Stimulated activated CD4-positive, alpha-beta T cell treated with anti-CD3 and anti-CD28 coated beads, TNF-alpha, amount 100 ng/mL, for 4 hours (primary cell): ENCODE measurements around the gene ERCC1.

Source experiments
- DNase-seq, 3 experiments: peaks; one replicate each; pipeline ENCODE4 v3.0.0-alpha.2; 2020; ENCODE audit warnings: low read depth in 3 of 3

Gene ERCC1

DNA sequence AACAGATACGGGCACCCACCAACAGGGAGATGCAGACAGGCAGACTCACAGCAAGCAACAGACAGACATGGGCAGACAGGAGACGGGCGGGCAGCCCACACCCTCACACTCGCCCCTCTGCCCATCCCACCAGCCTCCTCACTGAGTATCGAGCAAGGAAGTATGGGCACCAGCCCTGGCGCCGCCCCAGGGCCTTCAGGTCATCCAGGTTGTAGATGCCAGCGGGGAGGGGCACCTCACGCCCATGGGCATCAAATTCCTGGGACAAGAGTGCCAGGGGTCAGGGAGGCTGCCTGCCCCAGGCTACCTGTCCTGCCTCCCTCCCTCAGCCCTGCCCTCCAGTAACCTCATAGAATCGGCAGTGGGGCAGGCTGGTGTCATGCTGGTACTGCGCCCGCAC is 59.0 kb downstream of the ERCC1 start:
- no peak for DNase-seq

DNA sequence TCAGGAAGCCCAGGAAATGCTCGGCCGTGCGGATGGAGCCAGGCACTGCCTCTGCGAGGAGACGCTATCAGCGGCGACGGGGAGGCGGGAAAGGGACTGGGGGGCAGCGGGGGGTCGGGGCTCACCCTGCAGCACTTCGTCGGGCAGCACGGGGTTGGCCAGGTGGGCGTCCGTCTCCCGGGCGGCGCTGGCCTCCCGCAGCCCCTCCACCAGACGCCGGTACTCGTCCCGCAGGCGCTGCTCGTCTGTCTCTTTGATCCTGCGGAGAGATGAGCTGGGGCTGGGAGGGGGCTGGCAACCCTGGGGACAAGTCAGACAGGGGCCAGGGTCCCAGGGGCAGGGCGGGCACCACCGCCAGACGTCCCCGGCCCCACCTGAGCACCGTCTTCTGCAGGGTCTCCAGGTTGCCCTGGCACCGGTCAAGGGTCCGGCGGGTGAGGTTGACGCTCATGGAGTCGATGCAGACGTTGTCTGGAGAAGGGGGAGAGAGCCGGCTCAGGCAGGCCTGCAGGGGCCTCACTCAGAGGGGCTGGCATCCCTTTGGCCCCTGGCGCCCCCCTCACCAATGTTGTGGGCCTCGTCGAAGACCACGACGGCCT is 59.8 kb downstream of the ERCC1 start:
- no peak for DNase-seq

DNA sequence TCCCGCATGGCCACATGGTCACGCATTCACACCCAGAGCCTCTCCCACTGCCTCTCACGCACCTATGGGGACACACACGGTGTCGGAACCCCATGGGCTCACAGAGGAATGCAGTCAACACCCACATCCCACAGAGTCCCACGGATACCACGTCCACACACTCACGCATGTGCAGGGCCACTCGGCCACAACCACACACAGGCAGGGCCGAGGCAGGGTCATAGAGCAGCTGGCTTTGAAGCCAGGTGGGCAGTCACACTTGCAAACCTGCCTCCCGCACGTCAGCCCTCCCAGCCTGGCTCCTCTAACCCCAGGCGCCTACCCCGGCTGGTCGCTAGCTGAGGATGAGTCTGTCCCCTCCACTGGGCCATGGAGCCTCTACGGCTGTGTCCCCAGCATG is 61.4 kb downstream of the ERCC1 start:
- DNase-seq: no peak

DNA sequence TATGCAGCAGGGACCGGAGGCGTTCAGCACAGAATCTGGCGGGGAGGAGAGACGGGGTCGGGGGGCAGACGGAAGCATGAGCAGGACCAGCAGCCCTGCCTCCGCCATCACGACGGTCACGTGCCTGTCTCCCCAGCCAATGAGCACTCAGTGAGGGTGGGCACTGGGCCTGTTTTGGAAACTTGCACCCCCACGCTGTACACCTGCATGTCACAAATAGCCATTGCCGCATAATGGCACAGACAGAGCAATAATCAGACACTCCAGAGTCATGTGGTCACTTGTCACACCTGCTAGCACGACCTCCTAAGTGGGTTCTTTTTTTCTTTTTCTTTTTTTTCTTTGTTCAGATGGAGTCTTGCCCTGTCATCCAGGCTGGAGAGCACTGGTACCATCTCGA is 62.1 kb downstream of the ERCC1 start:
- DNase-seq: no peak

DNA sequence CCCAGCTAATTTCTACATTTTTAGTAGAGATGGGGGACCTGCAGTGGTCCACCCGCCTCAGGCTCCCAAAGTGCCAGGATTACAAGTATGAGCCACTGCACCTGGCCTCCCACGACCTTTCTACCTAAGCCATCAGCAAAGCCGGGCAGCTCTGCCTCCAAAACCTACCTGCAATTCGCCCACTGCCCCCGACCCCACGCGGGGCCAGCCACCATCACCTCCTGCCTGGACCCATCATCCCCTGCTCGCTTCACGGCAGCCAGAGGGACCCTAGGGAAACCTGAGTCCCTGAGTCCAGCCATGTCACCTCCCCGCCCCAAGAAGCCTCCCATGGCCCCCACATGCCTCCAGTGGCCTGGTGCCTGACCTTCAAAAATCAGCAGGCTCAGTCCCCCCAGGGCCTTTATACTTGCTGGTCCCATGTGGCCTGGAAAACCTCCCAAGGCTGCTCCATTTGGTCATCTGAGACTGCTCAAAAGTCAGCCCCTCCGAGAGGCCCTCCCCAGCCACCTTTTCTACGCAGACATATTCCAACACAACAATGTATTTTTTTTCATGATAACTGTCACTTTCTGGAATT is 65.4 kb downstream of the ERCC1 start:
- DNase-seq: no peak

DNA sequence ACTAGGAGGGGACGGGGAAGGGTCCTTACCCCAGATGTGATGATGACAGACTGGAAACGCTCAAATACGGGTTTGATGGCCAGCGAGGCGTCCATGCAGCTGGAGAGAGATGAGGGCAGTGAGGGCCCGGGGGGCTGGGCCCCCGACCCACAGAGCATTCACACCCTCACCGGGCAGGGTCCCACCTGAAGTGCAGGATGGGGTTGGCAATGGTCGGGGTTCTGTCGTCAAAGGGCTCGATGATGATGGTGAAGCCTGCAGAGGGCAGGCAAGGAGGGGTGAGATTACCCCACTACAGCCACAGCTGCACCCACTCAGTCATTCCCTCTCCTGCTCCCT is 66.3 kb downstream of the ERCC1 start:
- DNase-seq: no peak
